Uterus (tissue), 4 donors: ENCODE data around the gene TTLL1. TPM values are rescaled to one million over a fixed set of nuclear protein-coding genes. Genes with fewer than 3 reads are reported as not detected.

Experiments
- DNase-seq, 2 donors: peaks; one replicate each; pipeline ENCODE4 v3.0.0-alpha.2; 2019 to 2020
- H3K27ac ChIP-seq, 2 donors: fragments of 200-600 bp; sonication (generic); 1 replicate in 1 of 2; 2 replicates in 1 of 2; pipeline ENCODE4 v1.5.1; 2016 to 2018
- H3K27me3 ChIP-seq, 2 donors: fragments of 200-600 bp; sonication (generic); one replicate each; pipeline ENCODE4 v1.5.1; 2018 to 2019; ENCODE audit warnings: control low read depth in 1 of 2
- H3K36me3 ChIP-seq, 2 donors: fragments of 200-600 bp; sonication (generic); one replicate each; pipeline ENCODE4 v1.5.1; 2019; ENCODE audit warnings: control low read depth in 1 of 2
- H3K4me1 ChIP-seq, 2 donors: fragments of 200-600 bp; sonication (generic); one replicate each; pipeline ENCODE4 v1.5.1; 2018 to 2019; ENCODE audit warnings: control low read depth in 1 of 2
- H3K4me3 ChIP-seq, 2 donors: fragments of 200-600 bp; sonication (generic); 1 replicate in 1 of 2; 2 replicates in 1 of 2; pipeline ENCODE4 v1.5.1; 2018 to 2019; ENCODE audit warnings: mild to moderate bottlenecking in 1 of 2
- H3K9me3 ChIP-seq, 2 donors: fragments of 200-600 bp; sonication (generic); one replicate each; pipeline ENCODE4 v1.5.1; 2019; ENCODE audit warnings: control low read depth in 1 of 2
- POLR2A ChIP-seq, 2 donors: fragments of 450-650 bp; IDR thresholded peaks; one replicate each; pipeline ENCODE4 v1.6.1; 2016; ENCODE audit warnings: antibody characterized with exemption in 2 of 2, mild to moderate bottlenecking in 1 of 2, moderate library complexity in 1 of 2
- intact Hi-C: fragments of 100-400 bp; cut with DNase I; formaldehyde crosslinking; loops from one replicate; pipeline ENCODE4 v1.15.1; 2023; ENCODE audit warnings: low total_unique reads
- total RNA-seq, 4 donors: library from RNA; depleted of rRNA in 3 of 4; stranded (reverse); fragments of >200 nt in 3 of 4; gene quantifications; one replicate each; pipeline versions ENCODE4 v1.1.0 to v1.2.4, GENCODE V29; 2014 to 2023
- TF ChIP-seq, protein P1 (sequence below), 4 experiments: fragments of 200-600 bp in 2 of 4; fragments of 450-650 bp in 2 of 4; sonication (generic) in 2 of 4; IDR thresholded peaks; one replicate each; pipeline ENCODE4 v1.5.1; 2016 to 2019; ENCODE audit warnings: antibody characterized with exemption in 4 of 4, mild to moderate bottlenecking in 2 of 4, moderate library complexity in 1 of 4
- donor health status: DM: yes; HTN: yes; CAD: no.

Gene TTLL1
- total RNA-seq, 4 donors from 2014 or later: 3.6 to 12.5 (median 5.3) TPM

DNA sequence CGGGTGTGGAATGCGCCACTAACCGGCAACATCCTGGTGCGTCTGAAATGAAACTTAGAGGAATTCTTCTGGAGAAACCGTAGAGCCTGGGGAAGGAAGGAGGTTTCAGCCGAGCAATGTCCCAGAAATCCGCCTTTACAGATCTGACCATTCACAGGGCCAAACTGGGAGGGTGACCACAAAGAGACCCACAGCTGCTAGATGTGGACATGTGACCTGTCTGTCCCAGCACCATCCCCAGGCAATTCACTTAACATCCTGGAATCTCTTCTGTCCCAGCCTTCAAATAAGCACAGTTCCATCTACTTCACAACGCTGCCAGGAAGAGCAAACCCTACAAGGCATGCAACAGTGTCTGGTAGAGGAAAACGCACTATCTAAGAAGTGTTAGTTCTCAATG is 44.2 kb upstream of the TTLL1 start:
- Histone ChIP-seq H3K9me3 (no peaks in the 10 kb centered on the region), H3K27ac (no peak overlapping the region), H3K4me1 (no peaks in the 10 kb centered on the region), H3K27me3 (no peaks in the 10 kb centered on the region), H3K4me3 (no peak overlapping the region), H3K36me3 (no peaks in the 10 kb centered on the region)
- intact Hi-C loops: no loop called here
- TF ChIP-seq, protein P1, sequence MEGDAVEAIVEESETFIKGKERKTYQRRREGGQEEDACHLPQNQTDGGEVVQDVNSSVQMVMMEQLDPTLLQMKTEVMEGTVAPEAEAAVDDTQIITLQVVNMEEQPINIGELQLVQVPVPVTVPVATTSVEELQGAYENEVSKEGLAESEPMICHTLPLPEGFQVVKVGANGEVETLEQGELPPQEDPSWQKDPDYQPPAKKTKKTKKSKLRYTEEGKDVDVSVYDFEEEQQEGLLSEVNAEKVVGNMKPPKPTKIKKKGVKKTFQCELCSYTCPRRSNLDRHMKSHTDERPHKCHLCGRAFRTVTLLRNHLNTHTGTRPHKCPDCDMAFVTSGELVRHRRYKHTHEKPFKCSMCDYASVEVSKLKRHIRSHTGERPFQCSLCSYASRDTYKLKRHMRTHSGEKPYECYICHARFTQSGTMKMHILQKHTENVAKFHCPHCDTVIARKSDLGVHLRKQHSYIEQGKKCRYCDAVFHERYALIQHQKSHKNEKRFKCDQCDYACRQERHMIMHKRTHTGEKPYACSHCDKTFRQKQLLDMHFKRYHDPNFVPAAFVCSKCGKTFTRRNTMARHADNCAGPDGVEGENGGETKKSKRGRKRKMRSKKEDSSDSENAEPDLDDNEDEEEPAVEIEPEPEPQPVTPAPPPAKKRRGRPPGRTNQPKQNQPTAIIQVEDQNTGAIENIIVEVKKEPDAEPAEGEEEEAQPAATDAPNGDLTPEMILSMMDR (IDR thresholded peaks at IDR 0.05): no peak
- no peak for TF ChIP-seq POLR2A (IDR thresholded peaks at IDR 0.05)
- DNase-seq: no peak

DNA sequence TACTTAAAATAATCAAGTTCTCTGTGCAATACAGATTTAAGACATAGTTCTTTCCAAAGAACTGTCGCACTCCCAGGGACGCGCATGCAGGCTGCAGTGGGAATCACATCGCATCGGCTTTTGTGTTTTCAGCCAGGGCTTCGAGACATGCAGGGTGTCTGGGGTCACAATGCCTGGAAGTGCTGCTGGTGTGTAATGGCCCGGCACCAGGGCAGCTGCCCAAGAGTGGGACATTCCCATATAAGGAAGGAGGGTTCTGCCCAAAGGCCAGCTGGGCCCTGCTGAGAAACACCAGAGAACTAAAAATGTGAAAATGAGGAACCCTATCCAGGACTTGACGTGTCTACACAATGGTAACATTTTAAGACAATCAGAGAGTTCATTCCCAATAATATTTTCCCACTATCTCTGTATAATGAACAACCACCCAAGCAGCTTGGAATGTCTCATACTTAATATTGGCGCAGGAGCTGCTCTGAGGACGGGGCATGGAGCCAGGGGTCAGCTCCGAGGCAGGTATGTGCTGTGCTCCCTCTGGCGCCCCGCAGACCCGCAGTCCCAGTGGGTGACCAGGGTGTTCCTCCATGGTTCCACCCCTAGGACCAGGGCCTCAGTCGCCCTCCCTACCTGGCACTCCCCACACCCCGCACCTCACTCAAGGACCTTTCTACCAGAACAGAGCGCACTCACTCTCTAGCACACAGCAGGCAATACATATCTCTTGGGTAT is 42.7 kb upstream of the TTLL1 start:
- Histone ChIP-seq H3K27ac (no peak overlapping the region), H3K4me1 (no peaks in the 10 kb centered on the region), H3K36me3 (no peaks in the 10 kb centered on the region), H3K9me3 (no peaks in the 10 kb centered on the region), H3K4me3 (no peak overlapping the region), H3K27me3 (no peaks in the 10 kb centered on the region)
- TF ChIP-seq, protein P1 (IDR thresholded peaks at IDR 0.05): no peak
- TF ChIP-seq POLR2A (IDR thresholded peaks at IDR 0.05): no peak
- intact Hi-C loops: no loop called here
- no peak for DNase-seq

- no peak overlapping the region for H3K4me3 ChIP-seq
- intact Hi-C loops: no loop called here
- no peak overlapping the region for H3K27ac ChIP-seq
- TF ChIP-seq, protein P1 (IDR thresholded peaks at IDR 0.05): no peak
- no peak for TF ChIP-seq POLR2A (IDR thresholded peaks at IDR 0.05)
- DNase-seq: no peak
- no peaks in the 10 kb centered on the region for H3K36me3 ChIP-seq
- no peaks in the 10 kb centered on the region for H3K9me3 ChIP-seq
- no peaks in the 10 kb centered on the region for H3K27me3 ChIP-seq
- no peaks in the 10 kb centered on the region for H3K4me1 ChIP-seq
Observed at GRCh38 chr22:43129426-43130425, 40.5 kb upstream of the TTLL1 start.

- no peak overlapping the region for H3K27ac ChIP-seq
- H3K36me3 ChIP-seq: no peaks in the 10 kb centered on the region
- H3K27me3 ChIP-seq: no peaks in the 10 kb centered on the region
- intact Hi-C loops: no loop called here
- no peak for DNase-seq
- no peaks in the 10 kb centered on the region for H3K4me1 ChIP-seq
- H3K4me3 ChIP-seq: no peak overlapping the region
- TF ChIP-seq, protein P1 (IDR thresholded peaks at IDR 0.05): no peak
- no peak for TF ChIP-seq POLR2A (IDR thresholded peaks at IDR 0.05)
- no peaks in the 10 kb centered on the region for H3K9me3 ChIP-seq
Observed at GRCh38 chr22:43128928-43129424, 39.8 kb upstream of the TTLL1 start.
